ENCODE measurements around the gene RANGRF.

Gene RANGRF

DNA sequence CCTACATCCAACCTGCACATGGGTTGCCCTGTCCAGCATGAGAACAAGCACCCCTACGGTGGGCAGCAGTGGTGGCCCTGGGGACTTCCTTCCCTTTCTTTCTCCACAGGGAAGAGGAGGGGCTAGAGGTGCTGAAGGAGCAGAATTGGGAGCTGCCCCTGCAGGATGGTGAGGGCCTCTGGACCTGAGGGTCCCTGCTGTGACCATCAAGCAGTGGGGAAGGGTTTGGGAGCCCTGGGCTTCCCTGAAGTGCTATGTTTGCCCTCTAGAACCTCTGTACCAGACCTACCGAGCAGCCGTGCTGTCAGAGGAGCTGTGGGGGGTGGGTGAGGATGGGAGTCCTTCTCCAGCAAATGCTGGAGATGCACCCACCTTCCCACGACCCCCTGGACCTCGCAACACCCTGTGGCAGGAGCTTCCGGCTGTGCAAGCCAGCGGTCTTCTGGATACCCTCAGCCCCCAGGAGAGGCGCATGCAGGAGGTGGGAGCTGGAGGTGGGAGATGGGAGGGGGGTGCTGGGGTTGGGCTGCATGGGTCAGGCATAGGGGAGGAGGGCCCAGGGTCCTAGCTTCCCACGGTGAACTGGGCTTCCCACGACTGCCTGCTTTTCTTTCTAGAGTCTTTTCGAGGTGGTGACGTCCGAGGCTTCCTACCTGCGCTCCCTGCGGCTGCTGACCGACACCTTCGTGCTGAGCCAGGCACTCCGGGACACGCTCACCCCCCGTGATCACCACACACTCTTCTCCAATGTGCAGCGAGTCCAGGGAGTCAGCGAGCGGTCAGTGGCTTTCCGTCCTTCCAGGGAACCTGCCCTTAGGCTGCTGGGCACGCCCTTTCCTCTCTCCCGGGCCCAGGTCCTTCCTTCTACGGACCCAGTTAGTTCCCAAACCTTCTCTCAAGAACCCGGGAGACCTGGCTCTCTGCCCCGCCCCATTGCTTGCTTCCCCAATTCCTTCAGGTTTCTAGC, 26.6 kb downstream of the RANGRF start:
- DNase-seq (ENCODE audit: low read depth) = no peak

DNA sequence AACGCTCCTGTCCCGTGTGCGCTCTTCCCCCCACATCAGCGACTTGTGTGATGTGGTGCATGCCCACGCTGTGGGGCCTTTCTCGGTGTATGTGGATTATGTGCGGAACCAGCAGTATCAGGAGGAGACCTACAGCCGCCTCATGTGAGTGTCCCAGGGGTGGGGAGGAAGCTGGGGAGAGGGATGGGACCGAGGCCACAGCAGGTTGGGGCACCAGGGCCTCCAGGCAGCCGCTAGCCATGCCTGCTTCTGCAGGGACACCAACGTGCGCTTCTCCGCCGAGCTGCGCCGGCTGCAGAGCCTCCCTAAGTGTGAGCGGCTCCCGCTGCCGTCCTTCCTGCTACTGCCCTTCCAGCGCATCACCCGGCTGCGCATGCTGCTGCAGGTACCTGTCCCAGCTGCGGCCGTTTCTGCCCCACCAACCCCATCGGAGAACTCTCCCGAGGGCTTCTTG, 27.3 kb downstream of the RANGRF start:
- DNase-seq (ENCODE audit: low read depth) = no peak

DNA sequence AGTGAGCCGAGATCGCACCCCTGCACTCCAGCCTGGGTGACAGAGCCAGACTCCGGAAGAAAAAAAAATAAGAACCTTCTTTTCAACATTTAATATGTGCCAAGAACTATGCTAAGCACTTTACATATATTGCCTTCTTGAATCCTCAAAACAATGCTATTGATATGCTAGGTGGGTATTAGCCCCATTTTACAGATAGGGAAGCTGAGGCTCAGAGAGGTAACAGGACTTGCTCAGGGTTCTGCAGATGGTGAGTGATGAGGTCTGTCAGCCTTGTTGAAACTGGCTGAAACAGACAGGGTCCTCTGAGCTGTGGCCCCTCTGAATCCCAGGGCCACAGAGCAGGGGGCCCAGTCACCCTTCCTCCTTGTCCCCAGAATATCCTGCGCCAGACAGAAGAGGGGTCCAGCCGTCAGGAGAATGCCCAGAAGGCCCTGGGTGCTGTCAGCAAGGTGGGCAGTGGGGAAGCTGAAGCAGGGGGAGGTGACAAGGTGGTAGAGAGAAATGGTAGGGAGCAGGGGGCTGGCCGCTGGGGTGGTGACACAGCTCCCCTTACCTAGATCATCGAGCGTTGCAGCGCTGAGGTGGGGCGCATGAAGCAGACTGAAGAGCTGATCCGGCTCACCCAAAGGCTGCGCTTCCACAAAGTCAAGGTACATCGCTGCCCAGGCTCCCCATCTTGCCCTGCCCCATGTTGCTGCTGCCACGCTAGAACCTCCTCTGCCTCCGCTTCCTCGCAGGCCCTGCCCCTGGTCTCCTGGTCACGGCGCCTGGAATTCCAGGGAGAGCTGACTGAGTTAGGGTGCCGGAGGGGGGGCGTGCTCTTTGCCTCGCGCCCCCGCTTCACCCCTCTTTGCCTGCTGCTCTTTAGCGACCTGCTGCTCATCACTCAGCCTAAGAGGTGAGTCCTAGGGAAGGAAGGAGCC, 29.8 kb downstream of the RANGRF start:
- no peak for DNase-seq (ENCODE audit: low read depth)

DNA sequence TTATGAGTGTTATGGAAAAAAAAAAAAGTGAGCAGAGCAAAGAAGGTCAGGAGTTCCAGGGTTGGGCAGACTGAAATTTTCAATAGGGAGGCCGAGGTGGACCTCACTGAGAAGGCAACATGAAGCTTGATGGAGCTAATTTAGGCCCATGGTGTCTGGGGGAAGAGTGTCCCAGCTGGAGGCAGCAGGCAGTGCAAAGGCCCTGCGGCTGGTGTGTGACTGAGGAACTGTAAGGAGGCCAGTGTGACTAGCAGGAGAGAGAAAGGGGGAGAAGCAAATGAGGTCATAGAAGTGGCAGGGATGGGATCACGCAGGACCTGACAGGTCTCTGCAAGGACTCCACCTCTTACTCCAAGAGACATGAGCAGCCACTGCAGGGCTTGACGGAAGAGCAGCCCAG, 31.8 kb downstream of the RANGRF start:
- no peak for DNase-seq (ENCODE audit: low read depth)

DNA sequence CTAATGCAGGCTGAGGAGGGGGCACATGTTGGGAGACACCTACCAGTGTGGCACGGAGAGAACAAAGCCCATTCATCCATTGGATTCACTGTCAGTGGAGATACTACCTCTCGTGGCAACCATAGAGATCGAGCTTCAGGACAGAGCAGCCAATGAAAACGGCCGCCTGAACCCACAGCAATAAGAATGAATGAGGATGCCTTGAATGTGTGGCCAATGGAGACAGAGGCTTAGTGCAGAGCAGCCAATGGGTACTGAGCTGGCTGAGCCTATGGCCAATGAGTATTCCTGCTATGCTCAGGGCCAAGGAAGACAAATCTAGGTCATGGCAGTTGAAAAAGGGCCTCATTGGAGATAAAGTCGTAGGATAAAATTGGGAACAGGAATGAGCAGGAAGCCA, 32.5 kb downstream of the RANGRF start:
- no peak for DNase-seq (ENCODE audit: low read depth)

DNA sequence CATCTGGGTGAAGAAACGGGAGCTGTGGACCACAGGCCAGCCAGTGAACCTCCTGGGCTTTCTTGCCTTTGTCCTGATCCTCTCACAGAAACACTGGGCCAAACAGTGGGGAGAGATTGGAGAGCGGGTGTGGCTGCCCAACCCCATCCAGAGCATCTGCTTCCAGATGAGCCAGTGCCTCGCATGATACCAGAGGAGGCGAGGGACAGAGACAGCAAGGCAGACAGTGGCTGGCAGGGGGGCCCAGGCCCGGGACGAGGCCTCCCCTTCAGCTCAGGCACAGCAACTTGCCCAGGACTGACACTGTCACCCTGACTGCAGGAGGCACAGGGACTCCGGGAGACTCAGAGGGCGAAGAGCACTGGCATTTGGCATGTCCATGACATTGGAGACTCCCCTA, 33.6 kb downstream of the RANGRF start:
- DNase-seq (ENCODE audit: low read depth) = no peak

DNA sequence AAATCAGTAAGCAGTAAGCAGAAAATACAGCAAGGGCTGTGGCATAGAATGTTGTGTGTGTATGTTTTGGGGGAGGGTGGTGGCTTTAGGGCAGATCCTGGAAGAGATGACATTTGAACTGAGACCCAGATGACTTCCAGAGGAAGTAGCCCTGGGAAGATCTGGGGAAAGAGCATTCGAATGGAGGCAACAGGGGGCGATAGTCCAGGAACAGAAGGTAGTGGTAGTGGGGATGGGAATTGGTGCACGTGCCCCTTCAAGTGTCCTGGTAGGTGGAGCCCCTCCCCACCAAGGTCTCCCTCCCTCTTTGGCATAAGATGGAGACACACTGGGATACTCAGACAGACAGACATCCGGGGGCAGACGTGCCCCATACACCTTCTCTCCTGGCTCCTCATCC, 35.7 kb downstream of the RANGRF start:
- no peak for DNase-seq (ENCODE audit: low read depth)

DNA sequence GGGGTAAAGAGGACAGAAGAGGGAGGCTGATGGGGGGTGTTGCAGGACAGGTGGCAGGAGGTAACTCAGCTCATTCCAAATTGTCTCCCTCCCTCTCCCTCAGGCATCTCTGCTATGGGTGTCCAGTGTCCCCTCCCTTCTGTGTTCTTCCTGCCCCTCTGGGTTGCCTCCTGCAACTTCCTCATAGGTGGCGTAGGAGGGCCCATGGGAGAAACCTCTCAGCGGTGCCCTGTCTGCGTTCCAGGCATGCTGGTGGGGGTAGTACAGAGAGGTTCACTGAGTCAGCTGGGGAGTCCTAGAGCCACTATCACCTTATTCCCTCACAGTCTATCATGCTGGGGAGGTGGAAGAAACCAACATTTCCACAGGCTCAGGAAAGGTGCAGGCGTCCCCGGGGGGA, 36.5 kb downstream of the RANGRF start:
- no peak for DNase-seq (ENCODE audit: low read depth)

DNA sequence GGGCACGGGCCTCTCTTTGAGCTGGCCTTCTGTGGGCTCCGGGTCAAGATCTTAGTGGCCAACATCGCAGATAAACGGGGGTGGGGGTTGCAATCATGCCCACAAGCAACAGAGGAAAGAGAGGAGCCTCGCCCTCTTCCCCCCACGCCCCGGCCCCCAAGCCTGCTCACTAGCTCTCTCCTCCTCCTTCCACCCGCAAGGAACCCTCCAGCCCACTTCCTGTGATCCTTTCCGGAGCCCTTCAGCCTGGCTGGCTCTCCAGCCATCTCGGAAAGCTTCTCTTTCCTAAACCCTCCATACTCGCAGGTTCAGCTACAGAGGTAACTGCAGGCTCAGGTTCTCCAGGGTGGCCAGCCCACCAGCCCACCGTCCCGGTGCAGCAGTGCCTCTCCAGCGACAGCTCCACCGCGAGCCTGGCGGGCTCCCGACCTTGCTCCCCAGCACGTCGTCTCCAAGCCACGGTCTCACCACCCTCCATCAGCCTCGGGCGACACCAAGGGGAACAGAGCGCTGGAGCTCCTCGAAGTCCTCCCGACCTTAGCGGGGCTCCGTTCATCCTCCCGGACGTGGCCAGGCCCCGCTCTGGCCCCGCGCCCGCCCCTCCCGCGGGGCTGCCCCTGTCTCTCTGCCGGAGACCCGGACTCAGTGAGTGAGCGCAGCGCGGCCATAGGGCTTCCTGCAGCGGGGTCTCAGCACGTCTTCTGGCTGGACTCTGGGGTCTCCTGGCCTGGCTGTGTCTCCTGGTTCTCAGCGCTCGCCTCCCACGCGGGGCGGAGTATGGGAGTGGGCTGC, 38.2 kb downstream of the RANGRF start:
- peak; percentile 2 for DNase-seq (ENCODE audit: low read depth)

DNA sequence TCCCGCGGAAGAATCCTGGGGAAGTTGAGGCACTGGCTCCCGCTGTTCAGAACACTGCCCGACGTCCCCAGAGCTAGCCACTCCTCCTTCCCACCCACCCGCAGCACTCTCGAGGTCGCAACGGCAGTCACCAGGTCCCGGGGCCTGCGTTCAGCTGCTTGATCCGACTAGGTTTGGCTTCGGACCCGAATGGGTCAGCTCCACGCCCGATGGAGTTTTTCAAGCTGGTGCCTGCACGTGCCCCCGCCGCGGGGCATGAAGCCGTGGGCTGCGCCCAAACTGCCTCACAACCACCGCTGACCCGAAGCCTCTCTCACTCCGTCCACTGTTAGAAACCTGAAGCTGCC, 38.8 kb downstream of the RANGRF start:
- DNase-seq (ENCODE audit: low read depth) = no peak

DNA sequence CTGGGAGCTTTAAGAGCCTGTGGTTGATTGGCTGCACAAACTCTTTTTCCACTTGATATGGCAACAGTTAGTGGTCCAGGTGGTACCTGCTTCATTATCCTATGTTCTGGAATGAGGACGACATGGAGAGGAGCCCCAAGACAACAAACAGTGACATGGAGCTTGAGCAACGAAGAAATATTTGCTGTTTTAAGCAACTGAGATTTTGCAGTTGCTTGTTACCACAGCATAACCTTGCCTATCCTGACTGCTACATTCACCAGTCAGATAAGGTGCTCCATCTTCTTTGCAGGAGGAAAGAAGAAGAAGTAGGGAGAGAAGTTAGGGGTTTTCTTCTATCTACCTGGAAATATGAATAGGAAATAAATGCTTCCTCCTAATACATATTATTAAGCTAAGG, 43.7 kb downstream of the RANGRF start:
- DNase-seq (ENCODE audit: low read depth) = no peak

DNA sequence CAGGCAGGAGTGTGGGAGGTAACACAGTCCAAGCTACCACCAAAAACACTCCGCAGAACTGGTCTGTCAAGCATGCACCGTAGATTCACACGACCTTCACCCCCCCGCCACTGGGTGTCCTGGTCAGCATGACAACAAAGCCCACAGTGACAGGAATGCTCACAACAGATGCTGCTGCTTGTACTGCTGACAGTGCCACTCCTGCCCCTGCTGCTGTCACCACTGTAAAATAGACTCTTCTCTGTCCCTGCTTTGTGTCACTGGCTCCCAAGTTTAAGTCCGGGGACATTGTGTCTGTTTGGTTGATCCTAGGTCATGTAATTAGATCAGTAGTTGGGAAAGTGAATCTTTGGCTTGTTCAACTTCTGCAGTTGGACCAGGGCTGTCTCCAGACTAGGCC, 44.2 kb downstream of the RANGRF start:
- DNase-seq (ENCODE audit: low read depth) = no peak

DNA sequence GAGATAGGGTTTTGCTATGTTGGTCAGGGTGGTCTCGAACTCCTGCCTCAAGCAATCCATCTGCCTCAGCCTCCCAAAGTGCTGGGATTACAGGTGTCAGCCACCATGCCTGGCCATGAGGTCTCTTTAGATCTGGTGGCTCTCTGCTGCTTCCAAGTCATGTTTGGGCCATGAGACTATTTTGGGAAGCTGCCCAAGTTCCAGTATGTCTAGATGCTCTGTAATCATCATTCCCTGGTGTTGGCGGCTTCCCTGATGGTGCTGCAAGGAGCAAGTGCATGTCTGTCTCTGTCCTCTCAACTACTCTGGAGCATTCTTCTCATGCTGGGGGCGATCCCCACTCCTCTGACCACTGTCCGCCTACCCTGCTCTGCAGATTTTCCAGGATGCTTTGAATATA, 44.8 kb downstream of the RANGRF start:
- no peak for DNase-seq (ENCODE audit: low read depth)

DNA sequence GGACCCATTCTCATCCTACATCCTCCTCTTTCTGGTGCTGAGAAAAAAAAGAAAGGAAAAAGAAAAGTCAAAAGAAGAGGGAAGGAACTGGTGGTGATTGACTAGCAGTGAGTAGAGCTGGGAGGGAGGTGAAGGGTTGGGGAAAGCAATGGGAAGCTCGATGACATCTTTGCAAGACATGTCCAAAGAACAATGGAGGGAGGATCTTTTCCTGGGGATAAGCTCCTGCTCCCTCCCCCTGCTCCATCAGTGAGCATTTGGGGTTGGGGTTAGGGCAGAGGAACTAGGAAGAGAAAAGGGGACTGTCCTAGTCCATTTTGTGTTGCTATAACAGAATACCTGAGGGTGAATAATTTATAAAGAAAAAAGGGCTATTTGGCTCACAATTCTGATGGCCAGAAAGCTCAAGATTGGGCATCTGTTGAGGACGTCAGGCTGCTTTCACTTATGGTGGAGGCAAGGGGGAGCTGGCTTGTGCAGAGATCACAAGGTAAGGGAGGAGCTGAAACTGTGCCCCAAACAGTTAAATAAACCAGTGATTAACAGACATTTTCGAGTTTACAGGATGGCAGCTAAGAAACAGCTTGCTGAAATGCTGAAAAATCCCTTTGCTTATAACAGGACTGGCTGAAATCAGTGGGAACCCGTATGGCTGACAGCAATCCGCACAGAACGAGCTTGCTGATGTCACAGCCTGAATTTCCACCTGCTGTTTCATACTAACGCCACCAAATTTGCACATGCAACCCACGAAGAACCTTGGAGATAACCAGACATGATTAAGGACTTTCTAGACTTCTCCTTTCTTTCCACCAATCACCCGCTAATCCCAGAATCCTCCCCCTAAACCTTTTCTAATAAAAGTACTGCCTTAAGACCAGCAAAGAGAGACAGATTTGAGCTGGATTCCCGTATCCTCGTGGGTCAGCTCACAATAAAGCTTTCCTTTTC, 49.6 kb downstream of the RANGRF start:
- DNase-seq (ENCODE audit: low read depth) = no peak

DNA sequence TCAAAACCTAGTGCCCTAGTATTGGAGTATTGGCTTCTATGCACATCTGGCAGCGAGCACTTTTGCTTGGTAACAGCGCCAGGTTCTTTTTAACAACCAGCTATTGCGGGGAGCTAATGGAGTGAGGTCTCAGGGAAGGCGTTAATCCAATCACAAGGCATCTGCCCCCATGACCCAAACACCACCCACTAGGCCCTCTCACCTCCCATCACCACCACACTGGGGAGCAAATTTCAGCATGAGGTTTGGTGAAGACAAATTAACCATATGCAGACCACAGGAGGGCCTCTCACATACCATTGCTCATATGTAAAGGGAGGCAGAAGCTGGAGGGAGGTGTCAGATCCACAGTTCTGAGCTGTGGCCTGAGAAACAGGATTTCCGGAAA, 50.3 kb downstream of the RANGRF start:
- DNase-seq (ENCODE audit: low read depth) = no peak

DNA sequence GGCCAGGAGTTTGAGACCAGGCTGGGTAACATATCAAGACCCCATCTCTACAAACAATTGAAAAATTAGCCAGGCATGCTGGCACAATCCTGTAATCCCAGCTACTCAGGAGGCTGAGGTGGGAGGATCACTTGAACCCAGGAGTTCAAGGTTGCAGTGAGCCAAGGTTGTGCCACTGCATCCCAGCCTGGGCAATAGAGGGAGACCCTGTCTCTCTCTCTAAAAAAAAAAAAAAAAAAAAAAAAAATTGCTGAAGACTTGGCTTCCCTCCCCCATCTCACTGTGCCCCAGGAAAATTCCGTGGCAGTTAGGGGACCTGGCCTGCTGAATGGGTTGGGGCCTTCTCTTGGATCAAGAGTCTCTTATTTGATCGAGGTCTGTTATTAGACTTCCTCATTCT, 51.1 kb downstream of the RANGRF start, which contains the start of gene ODF4:
ODF4 (plus strand) TSS at position 301 of the 400 bp plus-strand sequence. CDS start 212 bp downstream, outside the sequence.
- no peak for DNase-seq (ENCODE audit: low read depth)
